ENCODE results near the gene ZNF609. TPM values are rescaled to one million over a fixed set of nuclear protein-coding genes. Genes with fewer than 3 reads are reported as not detected.
A peak's percentile ranks its signal among the peaks of the same experiment; 100 is the strongest.
"Not testable (repeated sequence)": the region's sequence is repeated elsewhere in the genome, so short reads cannot be mapped to it uniquely, and the experiment has no call there.

The ZNF609 gene
- total and polyA plus RNA-seq, 3 donors from 2014 or later, result 48.7 to 75.8 (median 60.5) TPM

DNA sequence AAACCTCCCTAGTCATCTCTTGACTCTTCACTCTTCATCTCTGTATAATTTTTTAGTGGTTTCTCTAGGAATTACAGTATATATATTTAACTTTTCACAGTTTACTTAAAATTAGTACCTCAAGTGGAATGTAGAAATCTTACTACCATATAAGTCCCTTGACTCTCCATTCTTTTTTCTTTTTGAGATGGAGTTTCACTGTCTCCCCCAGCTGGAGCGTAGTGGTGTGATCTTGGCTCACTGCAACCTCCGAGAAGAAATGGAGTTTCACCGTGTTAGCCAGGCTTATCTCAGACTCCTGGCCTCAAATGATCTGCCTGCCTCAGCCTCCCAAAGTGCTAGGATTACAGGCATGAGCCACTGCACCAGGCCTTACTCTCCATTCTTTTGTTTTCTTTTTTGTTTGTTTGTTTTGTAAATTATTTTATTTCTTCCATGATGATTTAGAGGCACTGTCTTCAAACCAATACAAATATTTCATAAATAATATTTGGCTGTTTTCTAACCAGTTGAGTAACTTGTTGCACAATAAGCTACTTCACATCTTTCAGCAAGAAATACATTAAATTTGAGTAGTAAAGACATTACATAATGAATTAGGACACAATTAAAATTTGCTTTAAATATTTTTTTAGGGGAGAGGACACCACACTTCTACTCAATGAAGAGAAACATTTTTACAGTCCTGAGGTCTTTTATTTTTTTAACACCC, 170.2 kb downstream of the ZNF609 start:
- no peak for DNase-seq
- 68 to 71% methylated on average over 3 of the region's 3 CpGs for WGBS, 2 donors
- no peak for TF ChIP-seq POLR2A (IDR thresholded peaks at IDR 0.05)
- TF ChIP-seq, protein P1, sequence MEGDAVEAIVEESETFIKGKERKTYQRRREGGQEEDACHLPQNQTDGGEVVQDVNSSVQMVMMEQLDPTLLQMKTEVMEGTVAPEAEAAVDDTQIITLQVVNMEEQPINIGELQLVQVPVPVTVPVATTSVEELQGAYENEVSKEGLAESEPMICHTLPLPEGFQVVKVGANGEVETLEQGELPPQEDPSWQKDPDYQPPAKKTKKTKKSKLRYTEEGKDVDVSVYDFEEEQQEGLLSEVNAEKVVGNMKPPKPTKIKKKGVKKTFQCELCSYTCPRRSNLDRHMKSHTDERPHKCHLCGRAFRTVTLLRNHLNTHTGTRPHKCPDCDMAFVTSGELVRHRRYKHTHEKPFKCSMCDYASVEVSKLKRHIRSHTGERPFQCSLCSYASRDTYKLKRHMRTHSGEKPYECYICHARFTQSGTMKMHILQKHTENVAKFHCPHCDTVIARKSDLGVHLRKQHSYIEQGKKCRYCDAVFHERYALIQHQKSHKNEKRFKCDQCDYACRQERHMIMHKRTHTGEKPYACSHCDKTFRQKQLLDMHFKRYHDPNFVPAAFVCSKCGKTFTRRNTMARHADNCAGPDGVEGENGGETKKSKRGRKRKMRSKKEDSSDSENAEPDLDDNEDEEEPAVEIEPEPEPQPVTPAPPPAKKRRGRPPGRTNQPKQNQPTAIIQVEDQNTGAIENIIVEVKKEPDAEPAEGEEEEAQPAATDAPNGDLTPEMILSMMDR (IDR thresholded peaks at IDR 0.05), result no peak

DNA sequence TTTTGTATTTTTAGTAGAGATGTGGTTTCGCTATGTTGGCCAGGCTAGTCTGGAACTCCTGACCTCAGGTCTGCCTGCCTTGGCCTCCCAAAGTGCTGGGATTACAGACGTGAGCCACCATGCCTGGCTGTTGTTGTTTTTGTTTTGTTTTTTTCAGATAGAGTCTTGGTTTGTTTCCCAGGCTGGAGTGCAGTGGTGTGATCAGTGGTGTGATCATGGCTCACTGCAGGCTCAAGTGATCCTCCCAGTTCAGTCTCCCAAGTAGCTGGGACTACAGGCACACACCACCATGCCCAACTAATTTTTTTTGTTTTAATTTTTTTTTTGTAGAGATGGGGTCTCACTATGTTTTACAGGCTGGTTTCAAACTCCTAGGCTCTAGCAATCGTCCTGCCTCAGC, 172.3 kb downstream of the ZNF609 start:
- H3K36me3 ChIP-seq (ENCODE audit: low read depth, missing control alignments); H3K27me3 ChIP-seq; H3K4me3 ChIP-seq; intact Hi-C loops (cut with DNase I; ENCODE audit: low total_unique reads); DNase-seq; H3K9me3 ChIP-seq; H3K27ac ChIP-seq: not testable (repeated sequence)
- 77 to 87% methylated on average over 3 of the region's 3 CpGs for WGBS, 2 donors
- peaks cover 20% of the 10 kb centered on the region for H3K4me1 ChIP-seq

More for the DNA sequence above, 170.2 kb downstream of the ZNF609 start:
- peaks cover 12% of the 10 kb centered on the region for H3K4me1 ChIP-seq
- H3K4me3 ChIP-seq, result no peak overlapping the region
- H3K9me3 ChIP-seq, result no peaks in the 10 kb centered on the region
- no peaks in the 10 kb centered on the region for H3K27me3 ChIP-seq
- no peaks in the 10 kb centered on the region for H3K36me3 ChIP-seq (ENCODE audit: low read depth, missing control alignments)
- intact Hi-C loops (cut with DNase I; ENCODE audit: low total_unique reads), result no loop called here
- H3K27ac ChIP-seq, result no peak overlapping the region

DNA sequence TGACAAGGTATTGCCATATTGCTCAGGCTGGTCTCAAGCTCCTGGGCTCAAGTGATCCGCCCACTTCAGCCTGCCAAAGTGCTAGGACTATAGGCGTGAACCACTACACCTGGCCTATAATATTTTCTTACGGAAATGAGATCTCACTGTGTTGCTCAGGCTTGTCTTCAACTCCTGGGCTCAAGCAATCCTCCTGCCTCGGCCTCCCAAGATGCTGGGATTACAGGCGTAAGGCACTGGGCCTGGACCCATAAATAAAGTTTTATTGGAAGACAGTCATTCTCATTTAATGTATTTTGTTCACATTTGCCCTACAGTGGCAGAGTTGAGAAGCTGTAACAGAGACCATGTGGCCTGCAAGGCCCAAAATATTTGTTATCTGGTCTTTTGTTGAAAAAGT, 173.0 kb downstream of the ZNF609 start:
- no peaks in the 10 kb centered on the region for H3K27me3 ChIP-seq
- no peaks in the 10 kb centered on the region for H3K36me3 ChIP-seq (ENCODE audit: low read depth, missing control alignments)
- H3K9me3 ChIP-seq, result no peaks in the 10 kb centered on the region
- H3K4me3 ChIP-seq, result no peak overlapping the region
- TF ChIP-seq, protein P1 (IDR thresholded peaks at IDR 0.05), result no peak
- no peak for TF ChIP-seq POLR2A (IDR thresholded peaks at IDR 0.05)
- H3K4me1 ChIP-seq, result peaks cover 20% of the 10 kb centered on the region
- DNase-seq, result no peak
- 84 to 99% methylated on average over 5 of the region's 5 CpGs for WGBS, 2 donors
- intact Hi-C loops (cut with DNase I; ENCODE audit: low total_unique reads), result no loop called here
- H3K27ac ChIP-seq, result no peak overlapping the region

DNA sequence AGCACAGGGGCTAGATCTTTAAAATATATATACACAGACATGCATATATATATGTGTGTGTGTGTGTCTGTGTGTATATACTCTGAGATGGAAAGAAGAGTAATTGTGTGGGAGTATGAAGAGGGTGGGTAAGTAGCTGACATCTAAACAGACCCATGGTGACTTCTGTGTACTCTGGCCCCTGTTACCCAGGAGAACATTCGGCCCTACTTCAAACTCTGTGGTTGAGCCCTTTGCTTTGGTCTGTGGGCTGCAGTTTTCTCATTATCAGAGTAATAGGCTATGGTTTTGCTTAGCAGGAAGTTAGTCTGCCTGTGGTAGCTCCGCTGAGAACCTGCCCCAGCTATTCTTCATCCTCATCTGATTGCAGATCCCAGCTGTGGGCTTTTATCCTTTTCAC, 173.6 kb downstream of the ZNF609 start:
- Histone ChIP-seq H3K4me3 (no peak overlapping the region), H3K36me3 (ENCODE audit: low read depth, missing control alignments) (no peaks in the 10 kb centered on the region), H3K9me3 (no peaks in the 10 kb centered on the region), H3K27me3 (no peaks in the 10 kb centered on the region), H3K4me1 (peaks cover 20% of the 10 kb centered on the region), H3K27ac (no peak overlapping the region)
- WGBS, 2 donors, result 66 to 77% methylated on average over 2 of the region's 2 CpGs
- TF ChIP-seq, protein P1 (IDR thresholded peaks at IDR 0.05), result no peak
- TF ChIP-seq POLR2A (IDR thresholded peaks at IDR 0.05), result no peak
- no peak for DNase-seq
- intact Hi-C loops (cut with DNase I; ENCODE audit: low total_unique reads), result no loop called here

DNA sequence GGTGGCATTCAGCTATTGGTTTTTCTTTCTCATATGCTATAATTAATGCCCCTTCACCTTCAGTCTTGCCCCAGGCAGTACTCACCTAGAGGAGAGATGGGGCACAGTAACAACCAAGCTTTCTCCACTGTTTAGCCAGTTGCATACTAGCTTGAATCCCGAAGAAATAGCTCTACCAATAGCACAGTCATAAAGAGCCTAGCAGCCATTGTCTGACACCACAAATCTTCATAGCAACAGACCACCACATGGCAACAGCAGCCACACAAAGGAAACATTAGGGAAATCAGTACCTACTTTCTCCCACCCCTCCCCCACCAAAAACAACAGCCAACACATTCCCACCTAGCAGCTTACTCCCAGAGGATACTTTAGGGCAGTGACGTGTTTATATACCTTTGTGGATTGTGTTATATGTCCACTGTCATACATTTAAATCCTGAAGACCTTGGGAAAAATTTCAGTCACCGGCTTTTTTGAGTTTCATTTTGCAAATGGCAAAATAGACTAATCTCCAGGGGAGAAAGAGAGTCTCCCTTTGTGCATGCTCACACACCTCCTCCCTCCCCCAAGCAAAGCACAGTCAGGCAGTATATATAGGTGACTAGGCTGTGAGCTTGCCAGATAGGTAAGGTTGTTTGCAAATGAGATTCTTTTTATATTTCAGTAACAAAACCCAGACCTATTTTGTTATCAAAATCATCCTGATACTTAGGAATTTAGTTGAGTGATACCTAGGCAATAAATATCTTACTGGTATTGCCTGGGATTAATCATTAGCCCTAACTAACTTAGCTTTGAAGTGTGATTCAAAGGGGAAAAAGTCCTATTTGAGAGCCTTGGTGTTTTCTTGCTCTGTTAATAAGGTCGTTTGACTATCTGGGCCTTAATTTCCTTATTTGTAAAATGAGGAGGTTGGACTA, 174.5 kb downstream of the ZNF609 start:
- Histone ChIP-seq H3K27me3 (no peaks in the 10 kb centered on the region), H3K36me3 (ENCODE audit: low read depth, missing control alignments) (no peaks in the 10 kb centered on the region), H3K4me3 (no peak overlapping the region), H3K9me3 (no peaks in the 10 kb centered on the region), H3K27ac (peak overlapping the region in 1 of 2 donors; percentile 3), H3K4me1 (peaks cover 20% of the 10 kb centered on the region)
- no peak for DNase-seq
- no peak for TF ChIP-seq POLR2A (IDR thresholded peaks at IDR 0.05)
- TF ChIP-seq, protein P1 (IDR thresholded peaks at IDR 0.05), result no peak
- intact Hi-C loops (cut with DNase I; ENCODE audit: low total_unique reads), result no loop called here
- 49 to 52% methylated on average over 4 of the region's 4 CpGs for WGBS, 2 donors
